ENCODE measurements around the gene BCAS1. TPM values are rescaled to one million over a fixed set of nuclear protein-coding genes. Genes with fewer than 3 reads are reported as not detected.

The BCAS1 gene
- total and polyA plus RNA-seq, 3 donors from 2014 or later = 2.4 to 8.8 (median 3.3) TPM

GRCh38 chr20:53921443-53921973 lies 148.9 kb downstream of the BCAS1 start:
- 78 to 80% methylated on average over 12 of the region's 12 CpGs for WGBS, 2 donors
- peaks cover 10% of the 10 kb centered on the region for H3K4me1 ChIP-seq
- H3K4me3 ChIP-seq = no peak overlapping the region
- DNase-seq = no peak
- no peak overlapping the region for H3K27ac ChIP-seq
- intact Hi-C loops (cut with DNase I; ENCODE audit: low total_unique reads) = no loop called here
- no peaks in the 10 kb centered on the region for H3K27me3 ChIP-seq
- TF ChIP-seq, protein P1, sequence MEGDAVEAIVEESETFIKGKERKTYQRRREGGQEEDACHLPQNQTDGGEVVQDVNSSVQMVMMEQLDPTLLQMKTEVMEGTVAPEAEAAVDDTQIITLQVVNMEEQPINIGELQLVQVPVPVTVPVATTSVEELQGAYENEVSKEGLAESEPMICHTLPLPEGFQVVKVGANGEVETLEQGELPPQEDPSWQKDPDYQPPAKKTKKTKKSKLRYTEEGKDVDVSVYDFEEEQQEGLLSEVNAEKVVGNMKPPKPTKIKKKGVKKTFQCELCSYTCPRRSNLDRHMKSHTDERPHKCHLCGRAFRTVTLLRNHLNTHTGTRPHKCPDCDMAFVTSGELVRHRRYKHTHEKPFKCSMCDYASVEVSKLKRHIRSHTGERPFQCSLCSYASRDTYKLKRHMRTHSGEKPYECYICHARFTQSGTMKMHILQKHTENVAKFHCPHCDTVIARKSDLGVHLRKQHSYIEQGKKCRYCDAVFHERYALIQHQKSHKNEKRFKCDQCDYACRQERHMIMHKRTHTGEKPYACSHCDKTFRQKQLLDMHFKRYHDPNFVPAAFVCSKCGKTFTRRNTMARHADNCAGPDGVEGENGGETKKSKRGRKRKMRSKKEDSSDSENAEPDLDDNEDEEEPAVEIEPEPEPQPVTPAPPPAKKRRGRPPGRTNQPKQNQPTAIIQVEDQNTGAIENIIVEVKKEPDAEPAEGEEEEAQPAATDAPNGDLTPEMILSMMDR (IDR thresholded peaks at IDR 0.05) = no peak
- TF ChIP-seq POLR2A (IDR thresholded peaks at IDR 0.05) = no peak
- H3K36me3 ChIP-seq (ENCODE audit: low read depth, missing control alignments) = no peaks in the 10 kb centered on the region
- no peaks in the 10 kb centered on the region for H3K9me3 ChIP-seq

DNA sequence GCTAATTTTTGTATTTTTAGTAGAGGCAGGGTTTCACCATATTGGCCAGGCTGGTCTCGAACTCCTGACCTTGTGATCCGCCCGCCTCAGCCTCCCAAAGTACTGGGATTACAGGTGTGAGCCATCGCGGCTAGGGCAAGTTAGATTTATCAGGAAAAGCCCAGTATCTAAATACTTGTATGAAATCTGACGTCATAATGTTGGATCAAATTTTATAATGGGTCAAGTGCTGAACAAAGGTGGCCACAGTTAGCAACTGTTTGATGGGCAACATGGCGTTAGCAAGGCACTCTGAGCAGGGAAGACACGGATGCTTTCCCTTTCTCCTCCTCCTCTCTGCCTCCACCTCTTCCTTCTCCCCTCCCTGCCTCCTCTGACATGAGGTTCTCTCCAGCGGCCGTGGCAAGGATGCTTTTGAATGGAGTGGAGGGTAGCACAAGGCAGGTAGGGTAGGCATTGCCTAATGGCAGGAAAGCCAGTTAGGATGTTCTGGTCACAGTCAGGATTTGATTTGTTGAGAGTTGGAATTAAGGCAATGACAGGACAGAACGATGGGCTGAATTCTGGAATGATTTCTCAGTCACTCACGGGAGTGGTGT lies 149.6 kb downstream of the BCAS1 start:
- H3K27me3 ChIP-seq = no peaks in the 10 kb centered on the region
- no peak overlapping the region for H3K27ac ChIP-seq
- WGBS, 2 donors = 87 to 88% methylated on average over 12 of the region's 12 CpGs
- no peaks in the 10 kb centered on the region for H3K9me3 ChIP-seq
- intact Hi-C loops (cut with DNase I; ENCODE audit: low total_unique reads) = no loop called here
- no peaks in the 10 kb centered on the region for H3K36me3 ChIP-seq (ENCODE audit: low read depth, missing control alignments)
- DNase-seq = no peak
- TF ChIP-seq, protein P1 (IDR thresholded peaks at IDR 0.05) = no peak
- no peak for TF ChIP-seq POLR2A (IDR thresholded peaks at IDR 0.05)
- H3K4me3 ChIP-seq = no peak overlapping the region
- H3K4me1 ChIP-seq = peaks cover 17% of the 10 kb centered on the region

DNA sequence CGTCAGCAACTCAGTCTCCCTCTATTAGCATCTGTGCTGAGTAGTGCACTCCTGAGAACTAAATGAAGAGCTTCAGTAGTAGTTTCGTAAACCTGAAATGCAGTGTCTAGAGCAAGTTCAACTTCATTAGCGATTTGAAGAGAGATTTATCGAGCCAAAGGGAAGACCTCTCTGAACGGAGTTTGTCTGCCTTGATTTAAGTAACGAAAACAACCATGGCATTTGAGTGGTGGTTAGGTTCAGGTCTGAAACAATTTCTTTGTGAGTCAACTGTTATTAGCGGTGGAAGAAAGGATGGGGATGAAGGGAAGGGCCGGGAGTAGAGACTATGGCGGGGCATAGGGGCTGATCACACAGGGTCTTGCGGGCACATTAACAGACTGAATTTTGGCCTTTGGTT lies 150.5 kb downstream of the BCAS1 start:
- Histone ChIP-seq H3K9me3 (no peaks in the 10 kb centered on the region), H3K36me3 (ENCODE audit: low read depth, missing control alignments) (no peaks in the 10 kb centered on the region), H3K27ac (no peak overlapping the region), H3K4me1 (peaks cover 19% of the 10 kb centered on the region), H3K4me3 (no peak overlapping the region), H3K27me3 (no peaks in the 10 kb centered on the region)
- DNase-seq = no peak
- intact Hi-C loops (cut with DNase I; ENCODE audit: low total_unique reads) = loop anchor here (5.0 kb wide), 1 partner anchor 343 kb away; no protein-coding TSS in a partner anchor
- WGBS, 2 donors = 71 to 79% methylated on average over 10 of the region's 10 CpGs
- TF ChIP-seq, protein P1 (IDR thresholded peaks at IDR 0.05) = no peak
- no peak for TF ChIP-seq POLR2A (IDR thresholded peaks at IDR 0.05)

- Histone ChIP-seq H3K9me3 (no peaks in the 10 kb centered on the region), H3K4me1 (peaks cover 27% of the 10 kb centered on the region), H3K27me3 (no peaks in the 10 kb centered on the region), H3K27ac (no peak overlapping the region), H3K4me3 (peak overlapping the region in 1 of 2 donors; percentile 18), H3K36me3 (ENCODE audit: low read depth, missing control alignments) (no peaks in the 10 kb centered on the region)
- peak; percentile 47 for DNase-seq
- TF ChIP-seq, protein P1 (IDR thresholded peaks at IDR 0.05) = no peak
- no peak for TF ChIP-seq POLR2A (IDR thresholded peaks at IDR 0.05)
- intact Hi-C loops (cut with DNase I; ENCODE audit: low total_unique reads) = loop anchor here (5.0 kb wide), 1 partner anchor 342 kb away; no protein-coding TSS in a partner anchor
- 55 to 67% methylated on average over 7 to 11 of the region's 11 CpGs for WGBS, 2 donors
Measured at GRCh38 chr20:53918949-53919361, 151.4 kb downstream of the BCAS1 start.

GRCh38 chr20:53918020-53918311 lies 152.4 kb downstream of the BCAS1 start:
- no peak overlapping the region for H3K4me3 ChIP-seq
- no peak for DNase-seq
- peaks cover 27% of the 10 kb centered on the region for H3K4me1 ChIP-seq
- intact Hi-C loops (cut with DNase I; ENCODE audit: low total_unique reads) = loop anchor here (5.0 kb wide), 1 partner anchor 341 kb away; no protein-coding TSS in a partner anchor
- H3K36me3 ChIP-seq (ENCODE audit: low read depth, missing control alignments) = no peaks in the 10 kb centered on the region
- TF ChIP-seq POLR2A (IDR thresholded peaks at IDR 0.05) = no peak
- TF ChIP-seq, protein P1 (IDR thresholded peaks at IDR 0.05) = no peak
- H3K27ac ChIP-seq = no peak overlapping the region
- no peaks in the 10 kb centered on the region for H3K27me3 ChIP-seq
- no peaks in the 10 kb centered on the region for H3K9me3 ChIP-seq
